Measurements from ENCODE around the gene ZNF677.

GRCh38 chr19:53246498-53246897 lies 8.2 kb downstream of the ZNF677 start:
- TF ChIP-seq CTCF (conservative IDR thresholded peaks at IDR 0.05; ENCODE audit: low read depth in 2 of 2), result no peak
- TF ChIP-seq REST (IDR thresholded peaks at IDR 0.05; ENCODE audit: unreplicated experiment), result no peak
- no peak for TF ChIP-seq EZH2 (IDR thresholded peaks at IDR 0.05; ENCODE audit: low read depth, unreplicated experiment)
- no peak for TF ChIP-seq NANOG (IDR thresholded peaks at IDR 0.05; ENCODE audit: borderline replicate concordance)
- TF ChIP-seq EZH2phosphoT487 (IDR thresholded peaks at IDR 0.05; ENCODE audit: unreplicated experiment), result no peak
- TF ChIP-seq CREB1 (CRISPR knock-in tag; IDR thresholded peaks at IDR 0.05; ENCODE audit: low read depth), result no peak
- TF ChIP-seq JUNB (IDR thresholded peaks at IDR 0.05; ENCODE audit: unreplicated experiment), result no peak
- no peak for TF ChIP-seq POLR2AphosphoS5 (IDR thresholded peaks at IDR 0.05; ENCODE audit: low read depth)
- TF ChIP-seq ZNF114 (CRISPR knock-in tag; IDR thresholded peaks at IDR 0.05), result no peak
- TF ChIP-seq ZNF462 (CRISPR knock-in tag; IDR thresholded peaks at IDR 0.05), result no peak
- TF ChIP-seq ETS1 (IDR thresholded peaks at IDR 0.05), result no peak
- TF ChIP-seq ZNF331 (CRISPR knock-in tag; IDR thresholded peaks at IDR 0.05; ENCODE audit: low read depth), result no peak
